HepG2 (cell line): Measurements from ENCODE around the gene IGSF11. TPM values are rescaled to one million over a fixed set of nuclear protein-coding genes. Genes with fewer than 3 reads are reported as not detected.

Experiments used
- ATAC-seq: fragments of 200-7000 bp; cut with Tn5 transposase; 3 replicates; pipeline ENCODE4 v1.9.1; 2020; ENCODE audit warnings: mild to moderate bottlenecking, moderate library complexity
- BruUV-seq: library from RNA; stranded (reverse); fragments of 400-500 nt; replicated peaks from 2 replicates; lab custom pipeline; 2021; lab: Mats Ljungman, UMichigan
- CTCF ChIA-PET: fragments of 300-600 bp; formaldehyde crosslinking; extraction: SDS; loops from one replicate; lab custom pipeline; 2021; ENCODE audit warnings: low total read pairs, inconsistent platforms, low intra/inter-chr PET ratio; lab: Yijun Ruan, JAX
- POLR2A ChIA-PET: fragments of 350-600 bp; sonication (Branson Sonifier 250); formaldehyde crosslinking; loops from one replicate; lab custom pipeline; 2020; ENCODE audit warnings: antibody characterized with exemption, inconsistent platforms; lab: Yijun Ruan, JAX
- DNase-seq: peaks from one replicate; pipeline ENCODE4 v3.0.0-alpha.2; 2015; ENCODE audit warnings: low spot score
- FAIRE-seq: peaks from 3 replicates; lab custom pipeline; 2011; peaks lifted over from hg19 to GRCh38; lab: Jason Lieb, UNC
- H2AFZ ChIP-seq: one replicate; pipeline ENCODE4 v1.6.1; 2011; ENCODE audit warnings: low read length, inconsistent platforms
- H3K27ac ChIP-seq: fragments of 300-600 bp; 3 replicates; pipeline ENCODE4 v1.8.0; 2011; ENCODE audit warnings: mixed run types, mild to moderate bottlenecking, mixed read lengths, low read length, inconsistent platforms; ENCODE audit not compliant: insufficient read depth; ENCODE audit errors: extremely low read length
- H3K27me3 ChIP-seq, 2 experiments: fragments of 200-600 bp in 1 of 2; 2 replicates in 1 of 2; 3 replicates in 1 of 2; pipeline versions ENCODE4 v1.6.0 to v1.8.0; 2011; ENCODE audit warnings: low read length in 2 of 2, mild to moderate bottlenecking in 2 of 2, moderate library complexity in 2 of 2, inconsistent platforms in 1 of 2; ENCODE audit not compliant: insufficient read depth in 2 of 2, control insufficient read depth in 1 of 2
- H3K36me3 ChIP-seq, 2 experiments: fragments of 200-600 bp in 1 of 2; replicated peaks in 1 of 2; 2 replicates in 1 of 2; 3 replicates in 1 of 2; pipeline versions ENCODE4 v1.5.1 to v1.8.0; 2011; ENCODE audit warnings: low read length in 2 of 2, inconsistent platforms in 1 of 2; ENCODE audit not compliant: insufficient read depth in 2 of 2, control insufficient read depth in 1 of 2
- H3K4me1 ChIP-seq: 2 replicates; pipeline ENCODE4 v1.5.1; 2012; ENCODE audit warnings: low read length, inconsistent platforms; ENCODE audit not compliant: insufficient read depth
- H3K4me2 ChIP-seq: 2 replicates; pipeline ENCODE4 v1.6.0; 2011; ENCODE audit warnings: low read depth, low read length, inconsistent platforms
- H3K4me3 ChIP-seq, 3 experiments: fragments of 200-600 bp in 1 of 3; sonication (generic), shearing (Covaris generic) in 1 of 3; replicated peaks in 1 of 3; 2 replicates each; pipeline ENCODE4 v1.5.1; 2011 to 2016; ENCODE audit warnings: low read length in 3 of 3, inconsistent platforms in 2 of 3, low read depth in 2 of 3, mild to moderate bottlenecking in 2 of 3, control low read depth in 1 of 3, mixed read lengths in 1 of 3; ENCODE audit not compliant: insufficient read depth in 1 of 3
- H3K79me2 ChIP-seq: one replicate; pipeline ENCODE4 v1.6.1; 2011; ENCODE audit warnings: low read length, inconsistent platforms; ENCODE audit not compliant: insufficient read depth
- H3K9ac ChIP-seq: 2 replicates; pipeline ENCODE4 v1.6.0; 2011; ENCODE audit warnings: mild to moderate bottlenecking, low read depth, low read length, inconsistent platforms; ENCODE audit not compliant: insufficient read depth
- H3K9me3 ChIP-seq: 2 replicates; pipeline ENCODE4 v1.5.1; 2012; ENCODE audit warnings: mild to moderate bottlenecking, low read length
- H4K20me1 ChIP-seq: 2 replicates; pipeline ENCODE4 v1.6.0; 2011; ENCODE audit warnings: inconsistent platforms, mild to moderate bottlenecking, low read length, moderate library complexity; ENCODE audit not compliant: insufficient read depth
- ARHGAP35 ChIP-seq: sonication (generic); formaldehyde crosslinking; IDR thresholded peaks from 2 replicates; pipeline ENCODE4 v1.9.0; 2022; ENCODE audit warnings: mild to moderate bottlenecking, inconsistent platforms, moderate library complexity, missing genetic modification reagents, borderline replicate concordance
- CSRNP1 ChIP-seq: sonication (generic); formaldehyde crosslinking; IDR thresholded peaks from 2 replicates; pipeline ENCODE4 v1.8.1; 2023; ENCODE audit warnings: mild to moderate bottlenecking, missing genetic modification reagents
- DNMT3B ChIP-seq: conservative IDR thresholded peaks from 2 replicates; pipeline ENCODE4 v1.6.1; 2016; ENCODE audit warnings: missing biosample characterization, control low read depth
- EHMT2 ChIP-seq: fragments of 200-600 bp; sonication (generic); IDR thresholded peaks from 2 replicates; pipeline ENCODE4 v1.7.0; 2017; ENCODE audit warnings: antibody characterized with exemption, low read depth, low read length, borderline replicate concordance
- GABPA ChIP-seq, 2 experiments: IDR thresholded peaks; 2 replicates each; pipeline ENCODE4 v1.6.1; 2011 to 2016; ENCODE audit warnings: low read depth in 2 of 2, low read length in 1 of 2, missing biosample characterization in 1 of 2, missing genetic modification characterization in 1 of 2
- GPN1 ChIP-seq: sonication (generic); formaldehyde crosslinking; IDR thresholded peaks from 2 replicates; pipeline ENCODE4 v1.5.1; 2020; ENCODE audit warnings: missing genetic modification reagents, borderline replicate concordance
- JDP2 ChIP-seq: sonication (generic); formaldehyde crosslinking; IDR thresholded peaks from 2 replicates; pipeline ENCODE4 v1.8.1; 2022; ENCODE audit warnings: missing genetic modification reagents, borderline replicate concordance
- MIXL1 ChIP-seq: IDR thresholded peaks from 2 replicates; pipeline ENCODE4 v1.6.1; 2016
- REPIN1 ChIP-seq: sonication (generic); formaldehyde crosslinking; IDR thresholded peaks from 2 replicates; pipeline ENCODE4 v1.8.0; 2022; ENCODE audit warnings: missing genetic modification reagents, low read depth, mild to moderate bottlenecking, borderline replicate concordance
- RXRA ChIP-seq: sonication (generic); formaldehyde crosslinking; IDR thresholded peaks from 2 replicates; pipeline ENCODE4 v1.5.1; 2020; ENCODE audit warnings: missing genetic modification reagents
- TCF7 ChIP-seq: sonication (generic); IDR thresholded peaks from 2 replicates; pipeline ENCODE4 v1.6.1; 2016; ENCODE audit warnings: antibody characterized with exemption, low read depth
- ZBTB46 ChIP-seq: sonication (generic); formaldehyde crosslinking; IDR thresholded peaks from 2 replicates; pipeline ENCODE4 v1.4.0; 2020; ENCODE audit warnings: mild to moderate bottlenecking, missing genetic modification reagents, borderline replicate concordance
- ZKSCAN8 ChIP-seq: IDR thresholded peaks from 2 replicates; pipeline ENCODE4 v1.6.1; 2016; ENCODE audit warnings: borderline replicate concordance, missing genetic modification reagents, missing compliant biosample characterization
- ZNF33B ChIP-seq: sonication (generic); formaldehyde crosslinking; IDR thresholded peaks from 2 replicates; pipeline ENCODE4 v1.5.1; 2020; ENCODE audit warnings: mild to moderate bottlenecking, missing genetic modification reagents
- ZNF484 ChIP-seq: sonication (generic); formaldehyde crosslinking; IDR thresholded peaks from 2 replicates; pipeline ENCODE4 v1.5.1; 2020; ENCODE audit warnings: mild to moderate bottlenecking, low read depth, missing genetic modification reagents, borderline replicate concordance
- ZNF546 ChIP-seq: sonication (generic); formaldehyde crosslinking; conservative IDR thresholded peaks from 2 replicates; pipeline ENCODE4 v1.8.1; 2023; ENCODE audit warnings: mild to moderate bottlenecking, missing genetic modification reagents
- ZZZ3 ChIP-seq: sonication (generic); formaldehyde crosslinking; IDR thresholded peaks from 2 replicates; pipeline ENCODE4 v1.4.0; 2020; ENCODE audit warnings: missing genetic modification reagents, mild to moderate bottlenecking, borderline replicate concordance
- WGBS: methylation state at CpG from one replicate; pipeline ENCODE4 v1.1.6; 2017; ENCODE audit warnings: low lambda C conversion rate; 5-methylcytosine and 5-hydroxymethylcytosine counted together
- in situ Hi-C: cut with HindIII; loops from 2 replicates; pipeline ENCODE4 v1.10.0; 2017; ENCODE audit warnings: low pct_unique_long_range_greater_than_20kb; ENCODE audit not compliant: extremely low pct_ligation_motif_present
- intact Hi-C: fragments of 100-400 bp; cut with micrococcal nuclease; formaldehyde crosslinking; loops from one replicate; pipeline ENCODE4 v1.10.0; 2022; ENCODE audit not compliant: unreplicated experiment
- polyA plus RNA-seq, 8 experiments: library from polyadenylated mRNA; depleted of rRNA in 3 of 8; stranded (reverse) in 7 of 8; unstranded in 1 of 8; fragments of >200 nt; fragmentation: Illumina TruSeq in 4 of 8; extraction: Trizol in 4 of 8; gene quantifications; 2 replicates each; pipeline versions ENCODE4 v1.2.1 to v1.2.3, GENCODE V29; 2011 to 2016; ENCODE audit warnings: low read depth in 4 of 8, missing spikeins in 1 of 8, mixed read lengths in 1 of 8; ENCODE audit not compliant: insufficient read depth in 1 of 8
- total RNA-seq, 5 experiments: library from RNA; depleted of rRNA; stranded (reverse); fragments of >200 nt; fragmentation: Illumina TruSeq; extraction: Trizol; gene quantifications; 2 replicates each; pipeline ENCODE4 v1.2.3, GENCODE V29; 2016; ENCODE audit warnings: low read depth in 1 of 5
- TF ChIP-seq, protein P1 (sequence below): sonication (generic); formaldehyde crosslinking; IDR thresholded peaks from 2 replicates; pipeline ENCODE4 v1.5.1; 2020; ENCODE audit warnings: mild to moderate bottlenecking, missing genetic modification reagents

IGSF11 gene
- total and polyA plus RNA-seq, 2 of the 13 experiments (the other 11 are each of a cell fraction or from before 2014, with no cell fraction given), result not detected

- TF ChIP-seq CSRNP1 (CRISPR knock-in tag), result no peak
- TF ChIP-seq EHMT2, result no peak
- no peak for TF ChIP-seq ZKSCAN8 (CRISPR knock-in tag)
- no peak for TF ChIP-seq RXRA (CRISPR knock-in tag)
- TF ChIP-seq GABPA (IDR thresholded peaks at IDR 0.05; ENCODE audit: low read depth, low read length), result no peak
- no peak for TF ChIP-seq GABPA (CRISPR knock-in tag; IDR thresholded peaks at IDR 0.05; ENCODE audit: low read depth)
- no peak for TF ChIP-seq ZNF546 (CRISPR knock-in tag)
- no peak for TF ChIP-seq ZNF33B (CRISPR knock-in tag)
- TF ChIP-seq ZZZ3 (CRISPR knock-in tag), result no peak
- TF ChIP-seq TCF7, result no peak
- TF ChIP-seq, all 625 proteins: peak for 0
Measured at GRCh38 chr3:118986734-118987133, 47.9 kb downstream of the IGSF11 start (continued).

DNA sequence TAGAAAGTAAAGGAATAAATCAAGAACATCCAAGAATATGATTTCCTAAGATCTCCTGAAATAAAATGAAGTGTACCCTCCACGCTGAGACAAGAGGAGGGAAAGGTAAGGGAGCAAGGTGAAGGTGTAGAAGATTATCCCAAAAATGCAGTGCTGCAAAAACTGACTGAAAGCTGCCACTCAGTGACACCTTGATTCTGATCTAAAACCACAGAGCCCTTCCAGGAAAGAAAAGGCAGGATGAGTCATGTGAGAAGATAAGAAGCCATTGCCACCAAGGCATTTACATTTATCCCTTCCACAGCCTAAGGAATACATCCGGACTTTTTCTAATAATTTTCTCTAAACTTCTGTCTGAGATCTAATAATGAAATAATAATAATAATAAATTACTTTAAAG lies 49.9 kb downstream of the IGSF11 start:
- H2AFZ ChIP-seq, result no peak overlapping the region
- CTCF ChIA-PET, result no interaction called here
- H3K4me3 ChIP-seq, result no peak overlapping the region
- no peak overlapping the region for H3K27ac ChIP-seq
- no peak for FAIRE-seq
- no peak for DNase-seq
- H3K27me3 ChIP-seq, result no peaks in the 10 kb centered on the region
- 0% methylated on average over 2 of the region's 2 CpGs for WGBS
- H3K4me2 ChIP-seq, result no peak overlapping the region
- BruUV-seq, result no TSS peak
- no peak overlapping the region for H3K9ac ChIP-seq
- POLR2A ChIA-PET, result no interaction called here
- intact Hi-C loops (no loop called here), in situ Hi-C loops (no loop called here)
- H4K20me1 ChIP-seq, result no peaks in the 10 kb centered on the region
- no peak for ATAC-seq
- H3K4me1 ChIP-seq, result no peaks in the 10 kb centered on the region
- H3K36me3 ChIP-seq, result no peaks in the 10 kb centered on the region
- no peaks in the 10 kb centered on the region for H3K9me3 ChIP-seq
- H3K79me2 ChIP-seq, result no peaks in the 10 kb centered on the region
- TF ChIP-seq, protein P1, sequence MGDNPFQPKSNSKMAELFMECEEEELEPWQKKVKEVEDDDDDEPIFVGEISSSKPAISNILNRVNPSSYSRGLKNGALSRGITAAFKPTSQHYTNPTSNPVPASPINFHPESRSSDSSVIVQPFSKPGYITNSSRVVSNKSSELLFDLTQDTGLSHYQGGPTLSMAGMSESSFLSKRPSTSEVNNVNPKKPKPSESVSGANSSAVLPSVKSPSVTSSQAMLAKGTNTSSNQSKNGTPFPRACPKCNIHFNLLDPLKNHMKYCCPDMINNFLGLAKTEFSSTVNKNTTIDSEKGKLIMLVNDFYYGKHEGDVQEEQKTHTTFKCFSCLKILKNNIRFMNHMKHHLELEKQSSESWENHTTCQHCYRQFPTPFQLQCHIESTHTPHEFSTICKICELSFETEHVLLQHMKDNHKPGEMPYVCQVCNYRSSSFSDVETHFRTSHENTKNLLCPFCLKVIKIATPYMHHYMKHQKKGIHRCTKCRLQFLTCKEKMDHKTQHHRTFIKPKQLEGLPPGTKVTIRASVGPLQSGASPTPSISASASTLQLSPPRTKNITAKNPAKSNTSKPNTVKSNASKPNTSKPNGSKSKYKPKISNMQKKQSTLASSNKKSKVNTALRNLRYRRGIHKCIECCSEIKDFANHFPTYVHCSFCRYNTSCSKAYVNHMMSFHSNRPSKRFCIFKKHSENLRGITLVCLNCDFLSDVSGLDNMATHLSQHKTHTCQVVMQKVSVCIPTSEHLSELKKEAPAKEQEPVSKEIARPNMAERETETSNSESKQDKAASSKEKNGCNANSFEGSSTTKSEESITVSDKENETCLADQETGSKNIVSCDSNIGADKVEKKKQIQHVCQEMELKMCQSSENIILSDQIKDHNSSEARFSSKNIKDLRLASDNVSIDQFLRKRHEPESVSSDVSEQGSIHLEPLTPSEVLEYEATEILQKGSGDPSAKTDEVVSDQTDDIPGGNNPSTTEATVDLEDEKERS (CRISPR knock-in tag), result no peak
- TF ChIP-seq JDP2 (CRISPR knock-in tag), result no peak
- TF ChIP-seq MIXL1, result no peak
- TF ChIP-seq REPIN1 (CRISPR knock-in tag), result no peak
- TF ChIP-seq GPN1, result no peak
- no peak for TF ChIP-seq ZBTB46
- TF ChIP-seq ARHGAP35 (CRISPR knock-in tag), result no peak
- TF ChIP-seq DNMT3B (CRISPR knock-in tag), result no peak
- no peak for TF ChIP-seq ZNF484
